HEK293 (cell line): ENCODE results near the gene C11orf54.

Experiments used
- GLIS2 ChIP-seq: fragments of 450-650 bp; formaldehyde crosslinking; IDR thresholded peaks from 2 replicates; pipeline ENCODE4 v1.5.1; 2016; ENCODE audit warnings: missing biosample characterization, missing genetic modification characterization
- KLF1 ChIP-seq: fragments of 450-650 bp; formaldehyde crosslinking; IDR thresholded peaks from 2 replicates; pipeline ENCODE4 v1.5.1; 2016; ENCODE audit warnings: missing biosample characterization, missing genetic modification characterization
- KLF8 ChIP-seq: fragments of 450-650 bp; formaldehyde crosslinking; IDR thresholded peaks from 2 replicates; pipeline ENCODE4 v1.5.1; 2016; ENCODE audit warnings: missing biosample characterization, missing genetic modification characterization
- MZF1 ChIP-seq: fragments of 450-650 bp; formaldehyde crosslinking; IDR thresholded peaks from 2 replicates; pipeline ENCODE4 v1.5.1; 2017; ENCODE audit warnings: missing biosample characterization, missing genetic modification characterization, borderline replicate concordance
- REPIN1 ChIP-seq: fragments of 450-650 bp; formaldehyde crosslinking; IDR thresholded peaks from 2 replicates; pipeline ENCODE4 v1.5.1; 2017; ENCODE audit warnings: missing biosample characterization, missing genetic modification characterization, low read depth
- SP2 ChIP-seq: fragments of 450-650 bp; formaldehyde crosslinking; IDR thresholded peaks from 2 replicates; pipeline ENCODE4 v1.5.1; 2016; ENCODE audit warnings: missing biosample characterization, missing genetic modification characterization
- SP7 ChIP-seq: fragments of 450-650 bp; formaldehyde crosslinking; IDR thresholded peaks from 2 replicates; pipeline ENCODE4 v1.5.1; 2016; ENCODE audit warnings: missing biosample characterization, missing genetic modification characterization
- ZNF133 ChIP-seq: fragments of 450-650 bp; formaldehyde crosslinking; IDR thresholded peaks from 2 replicates; pipeline ENCODE4 v1.5.1; 2016; ENCODE audit warnings: missing biosample characterization, missing genetic modification characterization
- ZNF16 ChIP-seq: fragments of 450-650 bp; formaldehyde crosslinking; IDR thresholded peaks from 2 replicates; pipeline ENCODE4 v1.5.1; 2016; ENCODE audit warnings: low read depth, missing biosample characterization, missing genetic modification characterization
- ZNF223 ChIP-seq: fragments of 450-650 bp; formaldehyde crosslinking; IDR thresholded peaks from 2 replicates; pipeline ENCODE4 v1.5.1; 2016; ENCODE audit warnings: missing biosample characterization, missing genetic modification characterization
- ZNF23 ChIP-seq: fragments of 450-650 bp; formaldehyde crosslinking; IDR thresholded peaks from 2 replicates; pipeline ENCODE4 v1.5.1; 2016; ENCODE audit warnings: missing biosample characterization, missing genetic modification characterization, borderline replicate concordance
- ZNF571 ChIP-seq: fragments of 450-650 bp; formaldehyde crosslinking; IDR thresholded peaks from 2 replicates; pipeline ENCODE4 v1.5.0; 2017; ENCODE audit warnings: missing biosample characterization, missing genetic modification characterization
- ZNF626 ChIP-seq: fragments of 450-650 bp; sonication (Bioruptor Pico); formaldehyde crosslinking; IDR thresholded peaks from 2 replicates; pipeline ENCODE4 v1.5.1; 2018; ENCODE audit warnings: missing biosample characterization, missing genetic modification characterization, inconsistent platforms
- ZNF670 ChIP-seq: fragments of 450-650 bp; formaldehyde crosslinking; IDR thresholded peaks from 2 replicates; pipeline ENCODE4 v1.5.1; 2016; ENCODE audit warnings: missing biosample characterization, missing genetic modification characterization, low read depth
- ZXDB ChIP-seq: fragments of 450-650 bp; formaldehyde crosslinking; IDR thresholded peaks from 2 replicates; pipeline ENCODE4 v1.5.1; 2016; ENCODE audit warnings: missing biosample characterization, missing genetic modification characterization
- TF ChIP-seq, protein P1 (sequence below): fragments of 450-650 bp; formaldehyde crosslinking; IDR thresholded peaks from 2 replicates; pipeline ENCODE4 v1.5.1; 2017; ENCODE audit warnings: missing biosample characterization, missing genetic modification characterization
- TF ChIP-seq, protein P2 (sequence below): fragments of 450-650 bp; formaldehyde crosslinking; optimal IDR thresholded peaks from 2 replicates; pipeline ENCODE3; 2016; ENCODE audit warnings: missing biosample characterization, mild to moderate bottlenecking, missing genetic modification characterization
- TF ChIP-seq, protein P3 (sequence below): fragments of 450-650 bp; formaldehyde crosslinking; conservative IDR thresholded peaks from 2 replicates; pipeline ENCODE4 v1.5.1; 2016; ENCODE audit warnings: low read depth, missing biosample characterization, missing genetic modification characterization
- TF ChIP-seq, protein P4 (sequence below): fragments of 450-650 bp; formaldehyde crosslinking; conservative IDR thresholded peaks from 2 replicates; pipeline ENCODE4 v1.5.1; 2016; ENCODE audit warnings: low read depth, missing biosample characterization, missing genetic modification characterization
- TF ChIP-seq, protein P5 (sequence below): fragments of 450-650 bp; formaldehyde crosslinking; IDR thresholded peaks from 2 replicates; pipeline ENCODE4 v1.5.1; 2017; ENCODE audit warnings: missing biosample characterization, missing genetic modification characterization
- TF ChIP-seq, protein P6 (sequence below): fragments of 450-650 bp; formaldehyde crosslinking; IDR thresholded peaks from 2 replicates; pipeline ENCODE4 v1.5.1; 2017; ENCODE audit warnings: missing biosample characterization, missing genetic modification characterization

Gene C11orf54

DNA sequence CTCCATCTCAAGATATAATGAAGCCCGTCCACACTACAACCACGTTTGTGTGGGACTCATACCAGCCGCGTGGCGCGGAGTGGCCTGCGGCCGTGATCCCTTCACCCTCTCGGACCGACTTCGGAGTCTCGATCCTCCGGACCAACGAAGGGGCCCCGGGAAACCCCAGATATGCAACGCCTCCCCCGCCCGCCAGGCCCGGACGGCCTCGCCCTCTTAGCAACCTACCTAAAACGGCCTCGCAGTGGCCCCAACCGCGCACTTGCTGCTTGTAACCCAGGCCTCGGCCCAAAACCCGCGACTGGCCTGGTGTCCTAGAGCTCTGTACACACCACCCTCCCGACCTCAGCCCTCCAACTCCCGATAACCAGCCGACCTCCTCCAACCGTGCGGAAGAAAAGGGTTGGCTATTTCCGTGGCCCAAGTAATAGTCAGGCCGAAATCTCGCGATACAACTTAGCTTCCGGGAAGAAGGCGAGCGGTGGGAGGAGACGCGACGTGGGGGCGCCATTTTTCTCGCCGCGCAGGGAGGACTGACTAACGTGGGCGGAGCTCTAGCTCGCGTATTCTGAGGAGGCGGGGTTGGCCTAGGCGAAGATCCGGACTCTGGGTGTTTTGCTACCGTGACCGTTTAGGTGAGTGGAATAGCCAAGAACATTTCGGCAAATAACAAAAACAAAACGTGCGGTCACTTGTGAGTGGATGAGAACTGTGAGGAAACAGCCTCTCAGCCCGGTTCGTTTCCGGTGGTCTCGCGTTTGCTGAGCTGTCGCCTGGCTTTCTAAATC is at the start of gene C11orf54, which contains the start of gene TAF1D (continued):
- peak; percentile 67 for TF ChIP-seq SP2 (tag by site-specific recombination)
- no peak for TF ChIP-seq ZNF571 (tag by site-specific recombination)
- TF ChIP-seq SP7 (tag by site-specific recombination), result peak; percentile 62
- TF ChIP-seq ZNF23, result no peak
- TF ChIP-seq, protein P1, sequence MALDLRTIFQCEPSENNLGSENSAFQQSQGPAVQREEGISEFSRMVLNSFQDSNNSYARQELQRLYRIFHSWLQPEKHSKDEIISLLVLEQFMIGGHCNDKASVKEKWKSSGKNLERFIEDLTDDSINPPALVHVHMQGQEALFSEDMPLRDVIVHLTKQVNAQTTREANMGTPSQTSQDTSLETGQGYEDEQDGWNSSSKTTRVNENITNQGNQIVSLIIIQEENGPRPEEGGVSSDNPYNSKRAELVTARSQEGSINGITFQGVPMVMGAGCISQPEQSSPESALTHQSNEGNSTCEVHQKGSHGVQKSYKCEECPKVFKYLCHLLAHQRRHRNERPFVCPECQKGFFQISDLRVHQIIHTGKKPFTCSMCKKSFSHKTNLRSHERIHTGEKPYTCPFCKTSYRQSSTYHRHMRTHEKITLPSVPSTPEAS (tag by site-specific recombination), result no peak
- TF ChIP-seq KLF8 (tag by site-specific recombination), result peak; percentile 31; the same call in 1 of the 2 replicates
- TF ChIP-seq ZNF670 (tag by site-specific recombination), result no peak
- TF ChIP-seq GLIS2 (tag by site-specific recombination), result peak; percentile 61; the same call in 1 of the 2 replicates
- TF ChIP-seq, protein P2, sequence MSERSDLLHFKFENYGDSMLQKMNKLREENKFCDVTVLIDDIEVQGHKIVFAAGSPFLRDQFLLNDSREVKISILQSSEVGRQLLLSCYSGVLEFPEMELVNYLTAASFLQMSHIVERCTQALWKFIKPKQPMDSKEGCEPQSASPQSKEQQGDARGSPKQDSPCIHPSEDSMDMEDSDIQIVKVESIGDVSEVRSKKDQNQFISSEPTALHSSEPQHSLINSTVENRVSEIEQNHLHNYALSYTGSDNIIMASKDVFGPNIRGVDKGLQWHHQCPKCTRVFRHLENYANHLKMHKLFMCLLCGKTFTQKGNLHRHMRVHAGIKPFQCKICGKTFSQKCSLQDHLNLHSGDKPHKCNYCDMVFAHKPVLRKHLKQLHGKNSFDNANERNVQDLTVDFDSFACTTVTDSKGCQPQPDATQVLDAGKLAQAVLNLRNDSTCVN (tag by site-specific recombination), result no peak
- TF ChIP-seq, protein P3, sequence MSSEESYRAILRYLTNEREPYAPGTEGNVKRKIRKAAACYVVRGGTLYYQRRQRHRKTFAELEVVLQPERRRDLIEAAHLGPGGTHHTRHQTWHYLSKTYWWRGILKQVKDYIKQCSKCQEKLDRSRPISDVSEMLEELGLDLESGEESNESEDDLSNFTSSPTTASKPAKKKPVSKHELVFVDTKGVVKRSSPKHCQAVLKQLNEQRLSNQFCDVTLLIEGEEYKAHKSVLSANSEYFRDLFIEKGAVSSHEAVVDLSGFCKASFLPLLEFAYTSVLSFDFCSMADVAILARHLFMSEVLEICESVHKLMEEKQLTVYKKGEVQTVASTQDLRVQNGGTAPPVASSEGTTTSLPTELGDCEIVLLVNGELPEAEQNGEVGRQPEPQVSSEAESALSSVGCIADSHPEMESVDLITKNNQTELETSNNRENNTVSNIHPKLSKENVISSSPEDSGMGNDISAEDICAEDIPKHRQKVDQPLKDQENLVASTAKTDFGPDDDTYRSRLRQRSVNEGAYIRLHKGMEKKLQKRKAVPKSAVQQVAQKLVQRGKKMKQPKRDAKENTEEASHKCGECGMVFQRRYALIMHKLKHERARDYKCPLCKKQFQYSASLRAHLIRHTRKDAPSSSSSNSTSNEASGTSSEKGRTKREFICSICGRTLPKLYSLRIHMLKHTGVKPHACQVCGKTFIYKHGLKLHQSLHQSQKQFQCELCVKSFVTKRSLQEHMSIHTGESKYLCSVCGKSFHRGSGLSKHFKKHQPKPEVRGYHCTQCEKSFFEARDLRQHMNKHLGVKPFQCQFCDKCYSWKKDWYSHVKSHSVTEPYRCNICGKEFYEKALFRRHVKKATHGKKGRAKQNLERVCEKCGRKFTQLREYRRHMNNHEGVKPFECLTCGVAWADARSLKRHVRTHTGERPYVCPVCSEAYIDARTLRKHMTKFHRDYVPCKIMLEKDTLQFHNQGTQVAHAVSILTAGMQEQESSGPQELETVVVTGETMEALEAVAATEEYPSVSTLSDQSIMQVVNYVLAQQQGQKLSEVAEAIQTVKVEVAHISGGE (tag by site-specific recombination), result peak; percentile 49; the same call in 1 of the 2 replicates
- no peak for TF ChIP-seq ZNF16 (tag by site-specific recombination)
- peak; percentile 100 for TF ChIP-seq ZXDB (tag by site-specific recombination)
- no peak for TF ChIP-seq MZF1
- TF ChIP-seq ZNF626 (tag by site-specific recombination), result no peak
- 0 out of 2 replicates have a peak, but pooled peaks have one; percentile 18 for TF ChIP-seq KLF1
- peak; percentile 60; the same call in 1 of the 2 replicates for TF ChIP-seq REPIN1
- TF ChIP-seq, protein P4, sequence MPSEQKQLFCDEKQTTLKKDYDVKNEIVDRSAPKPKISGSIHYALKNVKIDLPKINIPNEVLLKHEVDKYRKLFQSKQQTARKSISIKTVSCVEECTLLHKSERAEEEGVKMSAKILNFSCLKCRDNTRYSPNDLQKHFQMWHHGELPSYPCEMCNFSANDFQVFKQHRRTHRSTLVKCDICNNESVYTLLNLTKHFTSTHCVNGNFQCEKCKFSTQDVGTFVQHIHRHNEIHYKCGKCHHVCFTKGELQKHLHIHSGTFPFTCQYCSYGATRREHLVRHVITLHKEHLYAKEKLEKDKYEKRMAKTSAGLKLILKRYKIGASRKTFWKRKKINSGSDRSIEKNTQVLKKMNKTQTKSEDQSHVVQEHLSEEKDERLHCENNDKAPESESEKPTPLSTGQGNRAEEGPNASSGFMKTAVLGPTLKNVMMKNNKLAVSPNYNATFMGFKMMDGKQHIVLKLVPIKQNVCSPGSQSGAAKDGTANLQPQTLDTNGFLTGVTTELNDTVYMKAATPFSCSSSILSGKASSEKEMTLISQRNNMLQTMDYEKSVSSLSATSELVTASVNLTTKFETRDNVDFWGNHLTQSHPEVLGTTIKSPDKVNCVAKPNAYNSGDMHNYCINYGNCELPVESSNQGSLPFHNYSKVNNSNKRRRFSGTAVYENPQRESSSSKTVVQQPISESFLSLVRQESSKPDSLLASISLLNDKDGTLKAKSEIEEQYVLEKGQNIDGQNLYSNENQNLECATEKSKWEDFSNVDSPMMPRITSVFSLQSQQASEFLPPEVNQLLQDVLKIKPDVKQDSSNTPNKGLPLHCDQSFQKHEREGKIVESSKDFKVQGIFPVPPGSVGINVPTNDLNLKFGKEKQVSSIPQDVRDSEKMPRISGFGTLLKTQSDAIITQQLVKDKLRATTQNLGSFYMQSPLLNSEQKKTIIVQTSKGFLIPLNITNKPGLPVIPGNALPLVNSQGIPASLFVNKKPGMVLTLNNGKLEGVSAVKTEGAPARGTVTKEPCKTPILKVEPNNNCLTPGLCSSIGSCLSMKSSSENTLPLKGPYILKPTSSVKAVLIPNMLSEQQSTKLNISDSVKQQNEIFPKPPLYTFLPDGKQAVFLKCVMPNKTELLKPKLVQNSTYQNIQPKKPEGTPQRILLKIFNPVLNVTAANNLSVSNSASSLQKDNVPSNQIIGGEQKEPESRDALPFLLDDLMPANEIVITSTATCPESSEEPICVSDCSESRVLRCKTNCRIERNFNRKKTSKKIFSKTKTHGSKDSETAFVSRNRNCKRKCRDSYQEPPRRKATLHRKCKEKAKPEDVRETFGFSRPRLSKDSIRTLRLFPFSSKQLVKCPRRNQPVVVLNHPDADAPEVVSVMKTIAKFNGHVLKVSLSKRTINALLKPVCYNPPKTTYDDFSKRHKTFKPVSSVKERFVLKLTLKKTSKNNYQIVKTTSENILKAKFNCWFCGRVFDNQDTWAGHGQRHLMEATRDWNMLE (tag by site-specific recombination), result no peak
- TF ChIP-seq ZNF133 (tag by site-specific recombination), result no peak
- TF ChIP-seq, protein P5, sequence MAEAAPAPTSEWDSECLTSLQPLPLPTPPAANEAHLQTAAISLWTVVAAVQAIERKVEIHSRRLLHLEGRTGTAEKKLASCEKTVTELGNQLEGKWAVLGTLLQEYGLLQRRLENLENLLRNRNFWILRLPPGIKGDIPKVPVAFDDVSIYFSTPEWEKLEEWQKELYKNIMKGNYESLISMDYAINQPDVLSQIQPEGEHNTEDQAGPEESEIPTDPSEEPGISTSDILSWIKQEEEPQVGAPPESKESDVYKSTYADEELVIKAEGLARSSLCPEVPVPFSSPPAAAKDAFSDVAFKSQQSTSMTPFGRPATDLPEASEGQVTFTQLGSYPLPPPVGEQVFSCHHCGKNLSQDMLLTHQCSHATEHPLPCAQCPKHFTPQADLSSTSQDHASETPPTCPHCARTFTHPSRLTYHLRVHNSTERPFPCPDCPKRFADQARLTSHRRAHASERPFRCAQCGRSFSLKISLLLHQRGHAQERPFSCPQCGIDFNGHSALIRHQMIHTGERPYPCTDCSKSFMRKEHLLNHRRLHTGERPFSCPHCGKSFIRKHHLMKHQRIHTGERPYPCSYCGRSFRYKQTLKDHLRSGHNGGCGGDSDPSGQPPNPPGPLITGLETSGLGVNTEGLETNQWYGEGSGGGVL, result no peak
- no peak for TF ChIP-seq ZNF223
- TF ChIP-seq, protein P6, sequence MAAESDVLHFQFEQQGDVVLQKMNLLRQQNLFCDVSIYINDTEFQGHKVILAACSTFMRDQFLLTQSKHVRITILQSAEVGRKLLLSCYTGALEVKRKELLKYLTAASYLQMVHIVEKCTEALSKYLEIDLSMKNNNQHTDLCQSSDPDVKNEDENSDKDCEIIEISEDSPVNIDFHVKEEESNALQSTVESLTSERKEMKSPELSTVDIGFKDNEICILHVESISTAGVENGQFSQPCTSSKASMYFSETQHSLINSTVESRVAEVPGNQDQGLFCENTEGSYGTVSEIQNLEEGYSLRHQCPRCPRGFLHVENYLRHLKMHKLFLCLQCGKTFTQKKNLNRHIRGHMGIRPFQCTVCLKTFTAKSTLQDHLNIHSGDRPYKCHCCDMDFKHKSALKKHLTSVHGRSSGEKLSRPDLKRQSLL, result no peak
